Measurements from ENCODE around the gene SLC25A40.

Gene SLC25A40

GRCh38 chr7:87806150-87806549 lies 70.0 kb downstream of the SLC25A40 start:
- H3K4me3 ChIP-seq (ENCODE audit: low read depth, low read length), result no peak overlapping the region
- TF ChIP-seq, protein P1, sequence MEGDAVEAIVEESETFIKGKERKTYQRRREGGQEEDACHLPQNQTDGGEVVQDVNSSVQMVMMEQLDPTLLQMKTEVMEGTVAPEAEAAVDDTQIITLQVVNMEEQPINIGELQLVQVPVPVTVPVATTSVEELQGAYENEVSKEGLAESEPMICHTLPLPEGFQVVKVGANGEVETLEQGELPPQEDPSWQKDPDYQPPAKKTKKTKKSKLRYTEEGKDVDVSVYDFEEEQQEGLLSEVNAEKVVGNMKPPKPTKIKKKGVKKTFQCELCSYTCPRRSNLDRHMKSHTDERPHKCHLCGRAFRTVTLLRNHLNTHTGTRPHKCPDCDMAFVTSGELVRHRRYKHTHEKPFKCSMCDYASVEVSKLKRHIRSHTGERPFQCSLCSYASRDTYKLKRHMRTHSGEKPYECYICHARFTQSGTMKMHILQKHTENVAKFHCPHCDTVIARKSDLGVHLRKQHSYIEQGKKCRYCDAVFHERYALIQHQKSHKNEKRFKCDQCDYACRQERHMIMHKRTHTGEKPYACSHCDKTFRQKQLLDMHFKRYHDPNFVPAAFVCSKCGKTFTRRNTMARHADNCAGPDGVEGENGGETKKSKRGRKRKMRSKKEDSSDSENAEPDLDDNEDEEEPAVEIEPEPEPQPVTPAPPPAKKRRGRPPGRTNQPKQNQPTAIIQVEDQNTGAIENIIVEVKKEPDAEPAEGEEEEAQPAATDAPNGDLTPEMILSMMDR (IDR thresholded peaks at IDR 0.05; ENCODE audit: low read depth, low read length, missing control alignments), result no peak
- no peak for DNase-seq (ENCODE audit: low read depth)

DNA sequence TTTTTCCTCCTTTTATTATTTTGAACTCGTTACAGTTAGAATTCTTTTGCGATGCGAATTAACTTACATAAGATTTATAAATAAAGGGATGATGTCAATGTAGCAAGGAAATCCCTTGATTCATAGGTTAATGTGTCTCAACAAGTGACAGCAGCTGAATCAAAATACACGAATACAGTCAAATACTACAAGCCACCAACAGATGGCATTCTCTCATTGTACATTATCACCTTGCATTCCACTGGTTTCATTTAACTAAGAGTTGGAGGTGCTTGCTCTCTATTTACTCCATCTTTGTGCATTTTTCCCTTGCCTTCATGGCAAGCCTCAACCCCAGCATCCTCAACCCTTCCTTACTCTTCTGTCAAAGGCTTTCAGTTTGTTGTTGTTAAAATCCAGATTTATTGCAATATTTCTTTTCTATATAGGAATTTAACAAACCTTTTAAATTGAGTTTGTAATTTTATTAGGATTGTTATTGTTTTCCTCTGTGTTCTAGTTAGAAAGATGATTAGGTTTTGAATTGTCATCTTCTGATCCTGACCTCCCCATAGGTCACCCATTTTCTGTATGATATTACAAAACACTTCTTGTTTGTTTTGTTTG lies 78.3 kb downstream of the SLC25A40 start:
- no peak overlapping the region for H3K4me3 ChIP-seq (ENCODE audit: low read depth, low read length)
- TF ChIP-seq, protein P1 (IDR thresholded peaks at IDR 0.05; ENCODE audit: low read depth, low read length, missing control alignments), result peak; percentile 69
- DNase-seq (ENCODE audit: low read depth), result peak; percentile 19

- TF ChIP-seq, protein P1 (IDR thresholded peaks at IDR 0.05; ENCODE audit: low read depth, low read length, missing control alignments), result no peak
- no peak overlapping the region for H3K4me3 ChIP-seq (ENCODE audit: low read depth, low read length)
- DNase-seq (ENCODE audit: low read depth), result no peak
Observed at GRCh38 chr7:87797395-87797794, 78.8 kb downstream of the SLC25A40 start.

DNA sequence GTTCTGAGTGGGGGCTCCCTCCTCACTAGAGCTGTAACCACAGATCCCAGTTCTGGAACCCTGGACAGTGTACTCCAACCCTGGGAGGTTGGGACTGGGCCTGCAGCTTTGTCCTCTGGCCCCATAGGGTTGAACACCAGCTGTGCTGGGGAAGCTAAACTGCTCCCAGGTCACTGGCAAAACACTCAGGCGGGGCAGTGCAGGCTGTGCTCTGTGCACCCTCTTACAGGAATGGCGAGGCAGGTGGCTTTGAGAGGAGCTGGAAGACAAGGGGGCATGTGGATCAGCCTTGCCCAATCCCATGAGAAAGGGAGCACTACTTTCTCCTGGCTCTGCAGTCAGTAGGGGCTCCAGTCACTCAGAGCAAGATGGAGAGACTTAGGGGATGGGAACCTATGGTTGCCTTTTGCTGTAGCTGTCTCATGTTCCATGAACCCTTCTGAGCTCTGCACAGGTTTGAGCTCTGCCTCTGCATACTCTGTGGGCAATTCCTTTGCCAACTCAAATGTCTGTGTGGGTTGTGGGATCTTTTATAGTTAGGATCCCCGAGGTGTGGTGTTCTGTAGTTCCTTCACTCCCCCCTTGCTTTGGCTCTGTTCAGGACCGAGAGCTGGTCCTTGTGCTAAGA lies 90.7 kb downstream of the SLC25A40 start:
- no peak for DNase-seq (ENCODE audit: low read depth)
- TF ChIP-seq, protein P1 (IDR thresholded peaks at IDR 0.05; ENCODE audit: low read depth, low read length, missing control alignments), result no peak
- H3K4me3 ChIP-seq (ENCODE audit: low read depth, low read length), result no peak overlapping the region

- TF ChIP-seq, protein P1 (IDR thresholded peaks at IDR 0.05; ENCODE audit: low read depth, low read length, missing control alignments), result no peak
- no peak for DNase-seq (ENCODE audit: low read depth)
- H3K4me3 ChIP-seq (ENCODE audit: low read depth, low read length), result no peak overlapping the region
Observed at GRCh38 chr7:87784424-87784823, 91.7 kb downstream of the SLC25A40 start.

Data from GM12864 (cell line).